ENCODE results near the gene TET3.

The TET3 gene

GRCh38 chr2:73972846-73973245 is 11.9 kb upstream of the TET3 start:
- H3K4me2 ChIP-seq (ENCODE audit: low read length), result no peak overlapping the region
- no peak overlapping the region for H3K18ac ChIP-seq (ENCODE audit: low read length)
- no peak overlapping the region for H3K23ac ChIP-seq (ENCODE audit: low read length)
- no CpG with 5 or more reads among the region's 3 CpGs for WGBS (ENCODE audit: extremely low coverage, insufficient coverage, low lambda C conversion rate)
- DNase-seq, result no peak
- no peak overlapping the region for H3K4me3 ChIP-seq (ENCODE audit: low read length)
- no peaks in the 10 kb centered on the region for H3K36me3 ChIP-seq (ENCODE audit: control insufficient read depth, insufficient read depth, low read length)
- no peak overlapping the region for H3K4ac ChIP-seq (ENCODE audit: low read depth, low read length)
- no peak overlapping the region for H2AK5ac ChIP-seq (ENCODE audit: low read length)
- H3K27me3 ChIP-seq (ENCODE audit: insufficient read depth, low read length, poor library complexity), result no peaks in the 10 kb centered on the region
- H3K56ac ChIP-seq (ENCODE audit: low read length), result no peak overlapping the region
- H4K8ac ChIP-seq (ENCODE audit: low read depth, low read length), result no peak overlapping the region
- no peaks in the 10 kb centered on the region for H3K4me1 ChIP-seq (ENCODE audit: control insufficient read depth, low read depth, low read length)
- no peak overlapping the region for H3K27ac ChIP-seq (ENCODE audit: low read depth, low read length)
- H2BK120ac ChIP-seq (ENCODE audit: low read depth, low read length), result no peak overlapping the region
- no peak overlapping the region for H2BK15ac ChIP-seq (replicated peaks; ENCODE audit: low read depth)
- no peaks in the 10 kb centered on the region for H3K79me1 ChIP-seq (ENCODE audit: low read length)
- no peaks in the 10 kb centered on the region for H3K79me2 ChIP-seq (ENCODE audit: control insufficient read depth, insufficient read depth, low read length)
- no peak overlapping the region for H4K5ac ChIP-seq (ENCODE audit: low read length)
- no peak overlapping the region for H3K9ac ChIP-seq (ENCODE audit: low read length)
- H2BK5ac ChIP-seq (ENCODE audit: low read length), result no peak overlapping the region

GRCh38 chr2:73975731-73976130 is 9.0 kb upstream of the TET3 start:
- no peak for DNase-seq
- Histone ChIP-seq H3K18ac (ENCODE audit: low read length) (no peak overlapping the region), H3K79me1 (ENCODE audit: low read length) (no peaks in the 10 kb centered on the region), H3K4me1 (ENCODE audit: control insufficient read depth, low read depth, low read length) (no peaks in the 10 kb centered on the region), H3K4ac (ENCODE audit: low read depth, low read length) (no peak overlapping the region), H3K79me2 (ENCODE audit: control insufficient read depth, insufficient read depth, low read length) (no peaks in the 10 kb centered on the region), H3K4me2 (ENCODE audit: low read length) (no peak overlapping the region), H3K4me3 (ENCODE audit: low read length) (no peak overlapping the region), H3K9ac (ENCODE audit: low read length) (no peak overlapping the region), H2BK15ac (replicated peaks; ENCODE audit: low read depth) (no peak overlapping the region), H3K27me3 (ENCODE audit: insufficient read depth, low read length, poor library complexity) (no peaks in the 10 kb centered on the region), H3K23ac (ENCODE audit: low read length) (no peak overlapping the region), H3K27ac (ENCODE audit: low read depth, low read length) (no peak overlapping the region), H2BK120ac (ENCODE audit: low read depth, low read length) (no peak overlapping the region), H2AK5ac (ENCODE audit: low read length) (no peak overlapping the region), H4K8ac (ENCODE audit: low read depth, low read length) (no peak overlapping the region), H3K36me3 (ENCODE audit: control insufficient read depth, insufficient read depth, low read length) (no peaks in the 10 kb centered on the region), H3K56ac (ENCODE audit: low read length) (no peak overlapping the region), H4K5ac (ENCODE audit: low read length) (no peak overlapping the region), H2BK5ac (ENCODE audit: low read length) (no peak overlapping the region)
- no CpG with 5 or more reads among the region's 3 CpGs for WGBS (ENCODE audit: extremely low coverage, insufficient coverage, low lambda C conversion rate)

- peaks cover 3% of the 10 kb centered on the region for H3K4me1 ChIP-seq (ENCODE audit: control insufficient read depth, low read depth, low read length)
- H2BK120ac ChIP-seq (ENCODE audit: low read depth, low read length), result no peak overlapping the region
- no peaks in the 10 kb centered on the region for H3K36me3 ChIP-seq (ENCODE audit: control insufficient read depth, insufficient read depth, low read length)
- no peak overlapping the region for H4K5ac ChIP-seq (ENCODE audit: low read length)
- no peak overlapping the region for H2AK5ac ChIP-seq (ENCODE audit: low read length)
- WGBS (ENCODE audit: extremely low coverage, insufficient coverage, low lambda C conversion rate), result no CpG with 5 or more reads among the region's 1 CpG
- no peak overlapping the region for H3K23ac ChIP-seq (ENCODE audit: low read length)
- H3K18ac ChIP-seq (ENCODE audit: low read length), result no peak overlapping the region
- no peak overlapping the region for H2BK15ac ChIP-seq (replicated peaks; ENCODE audit: low read depth)
- no peak overlapping the region for H3K4me3 ChIP-seq (ENCODE audit: low read length)
- no peak overlapping the region for H4K8ac ChIP-seq (ENCODE audit: low read depth, low read length)
- H3K4me2 ChIP-seq (ENCODE audit: low read length), result no peak overlapping the region
- H3K27me3 ChIP-seq (ENCODE audit: insufficient read depth, low read length, poor library complexity), result no peaks in the 10 kb centered on the region
- H3K56ac ChIP-seq (ENCODE audit: low read length), result no peak overlapping the region
- H3K79me2 ChIP-seq (ENCODE audit: control insufficient read depth, insufficient read depth, low read length), result no peaks in the 10 kb centered on the region
- H3K27ac ChIP-seq (ENCODE audit: low read depth, low read length), result no peak overlapping the region
- DNase-seq, result no peak
- no peak overlapping the region for H2BK5ac ChIP-seq (ENCODE audit: low read length)
- no peak overlapping the region for H3K9ac ChIP-seq (ENCODE audit: low read length)
- H3K79me1 ChIP-seq (ENCODE audit: low read length), result no peaks in the 10 kb centered on the region
- no peak overlapping the region for H3K4ac ChIP-seq (ENCODE audit: low read depth, low read length)
These were observed 7.9 kb upstream of the TET3 start for GRCh38 chr2:73976803-73977202.

GRCh38 chr2:73977466-73977865 is 7.2 kb upstream of the TET3 start:
- Histone ChIP-seq H3K4me3 (ENCODE audit: low read length) (no peak overlapping the region), H3K4ac (ENCODE audit: low read depth, low read length) (no peak overlapping the region), H3K27ac (ENCODE audit: low read depth, low read length) (no peak overlapping the region), H3K36me3 (ENCODE audit: control insufficient read depth, insufficient read depth, low read length) (no peaks in the 10 kb centered on the region), H3K9ac (ENCODE audit: low read length) (no peak overlapping the region), H3K18ac (ENCODE audit: low read length) (no peak overlapping the region), H3K4me2 (ENCODE audit: low read length) (no peak overlapping the region), H3K79me2 (ENCODE audit: control insufficient read depth, insufficient read depth, low read length) (no peaks in the 10 kb centered on the region), H2BK120ac (ENCODE audit: low read depth, low read length) (no peak overlapping the region), H2BK15ac (replicated peaks; ENCODE audit: low read depth) (no peak overlapping the region), H2BK5ac (ENCODE audit: low read length) (no peak overlapping the region), H3K56ac (ENCODE audit: low read length) (no peak overlapping the region), H3K23ac (ENCODE audit: low read length) (no peak overlapping the region), H4K8ac (ENCODE audit: low read depth, low read length) (no peak overlapping the region), H2AK5ac (ENCODE audit: low read length) (no peak overlapping the region), H4K5ac (ENCODE audit: low read length) (no peak overlapping the region), H3K79me1 (ENCODE audit: low read length) (no peaks in the 10 kb centered on the region), H3K27me3 (ENCODE audit: insufficient read depth, low read length, poor library complexity) (no peaks in the 10 kb centered on the region), H3K4me1 (ENCODE audit: control insufficient read depth, low read depth, low read length) (peaks cover 4% of the 10 kb centered on the region)
- DNase-seq, result no peak
- WGBS (ENCODE audit: extremely low coverage, insufficient coverage, low lambda C conversion rate), result no CpG with 5 or more reads among the region's 2 CpGs

GRCh38 chr2:73979021-73979420 is 5.7 kb upstream of the TET3 start:
- no peak overlapping the region for H3K4ac ChIP-seq (ENCODE audit: low read depth, low read length)
- no peaks in the 10 kb centered on the region for H3K79me2 ChIP-seq (ENCODE audit: control insufficient read depth, insufficient read depth, low read length)
- peaks cover 6% of the 10 kb centered on the region for H3K4me1 ChIP-seq (ENCODE audit: control insufficient read depth, low read depth, low read length)
- H3K4me3 ChIP-seq (ENCODE audit: low read length), result no peak overlapping the region
- no peak overlapping the region for H4K5ac ChIP-seq (ENCODE audit: low read length)
- no peak overlapping the region for H2BK5ac ChIP-seq (ENCODE audit: low read length)
- H3K4me2 ChIP-seq (ENCODE audit: low read length), result no peak overlapping the region
- WGBS (ENCODE audit: extremely low coverage, insufficient coverage, low lambda C conversion rate), result no CpG with 5 or more reads among the region's 5 CpGs
- H3K18ac ChIP-seq (ENCODE audit: low read length), result no peak overlapping the region
- H3K56ac ChIP-seq (ENCODE audit: low read length), result no peak overlapping the region
- DNase-seq, result peak; percentile 72
- no peak overlapping the region for H2AK5ac ChIP-seq (ENCODE audit: low read length)
- no peak overlapping the region for H2BK15ac ChIP-seq (replicated peaks; ENCODE audit: low read depth)
- H3K27me3 ChIP-seq (ENCODE audit: insufficient read depth, low read length, poor library complexity), result no peaks in the 10 kb centered on the region
- no peak overlapping the region for H3K23ac ChIP-seq (ENCODE audit: low read length)
- no peak overlapping the region for H4K8ac ChIP-seq (ENCODE audit: low read depth, low read length)
- no peak overlapping the region for H2BK120ac ChIP-seq (ENCODE audit: low read depth, low read length)
- no peak overlapping the region for H3K27ac ChIP-seq (ENCODE audit: low read depth, low read length)
- H3K9ac ChIP-seq (ENCODE audit: low read length), result no peak overlapping the region
- no peaks in the 10 kb centered on the region for H3K79me1 ChIP-seq (ENCODE audit: low read length)
- H3K36me3 ChIP-seq (ENCODE audit: control insufficient read depth, insufficient read depth, low read length), result no peaks in the 10 kb centered on the region

GRCh38 chr2:73979686-73980085 is 5.0 kb upstream of the TET3 start:
- Histone ChIP-seq H3K4me1 (ENCODE audit: control insufficient read depth, low read depth, low read length) (peaks cover 6% of the 10 kb centered on the region), H3K79me2 (ENCODE audit: control insufficient read depth, insufficient read depth, low read length) (no peaks in the 10 kb centered on the region), H3K4me3 (ENCODE audit: low read length) (no peak overlapping the region), H2BK5ac (ENCODE audit: low read length) (no peak overlapping the region), H3K4ac (ENCODE audit: low read depth, low read length) (no peak overlapping the region), H3K27ac (ENCODE audit: low read depth, low read length) (no peak overlapping the region), H2BK15ac (replicated peaks; ENCODE audit: low read depth) (no peak overlapping the region), H3K18ac (ENCODE audit: low read length) (no peak overlapping the region), H3K56ac (ENCODE audit: low read length) (no peak overlapping the region), H3K36me3 (ENCODE audit: control insufficient read depth, insufficient read depth, low read length) (no peaks in the 10 kb centered on the region), H3K4me2 (ENCODE audit: low read length) (no peak overlapping the region), H3K9ac (ENCODE audit: low read length) (no peak overlapping the region), H4K5ac (ENCODE audit: low read length) (no peak overlapping the region), H4K8ac (ENCODE audit: low read depth, low read length) (no peak overlapping the region), H2BK120ac (ENCODE audit: low read depth, low read length) (no peak overlapping the region), H2AK5ac (ENCODE audit: low read length) (no peak overlapping the region), H3K23ac (ENCODE audit: low read length) (no peak overlapping the region), H3K79me1 (ENCODE audit: low read length) (no peaks in the 10 kb centered on the region), H3K27me3 (ENCODE audit: insufficient read depth, low read length, poor library complexity) (no peaks in the 10 kb centered on the region)
- DNase-seq, result no peak
- no CpG with 5 or more reads among the region's 3 CpGs for WGBS (ENCODE audit: extremely low coverage, insufficient coverage, low lambda C conversion rate)
